ENCODE data around the gene AGPAT1.

AGPAT1 gene

DNA sequence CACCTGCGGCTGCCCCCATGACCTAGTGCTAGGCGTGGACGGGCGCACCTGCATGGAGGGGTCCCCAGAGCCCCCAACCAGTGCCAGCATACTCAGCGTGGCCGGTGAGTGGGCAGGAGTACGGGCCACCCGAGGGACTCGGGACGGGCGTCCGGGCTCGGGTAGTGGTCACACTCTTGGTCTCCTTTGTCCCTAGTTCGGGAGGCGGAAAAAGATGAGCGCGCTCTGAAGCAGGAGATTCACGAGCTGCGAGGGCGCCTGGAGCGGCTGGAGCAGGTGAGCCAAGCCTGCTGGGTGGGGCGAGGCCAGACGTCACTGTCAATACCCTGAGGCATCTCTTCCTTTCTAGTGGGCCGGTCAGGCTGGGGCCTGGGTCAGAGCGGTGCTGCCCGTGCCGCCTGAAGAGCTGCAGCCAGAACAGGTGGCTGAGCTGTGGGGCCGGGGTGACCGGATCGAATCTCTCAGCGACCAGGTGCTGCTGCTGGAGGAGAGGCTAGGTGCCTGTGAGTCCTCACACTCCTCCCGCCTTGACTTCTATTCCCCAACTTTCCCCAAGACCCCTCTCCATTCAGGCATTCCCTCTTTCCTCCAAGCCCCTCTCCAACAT is 8.6 kb downstream of the AGPAT1 start:
- DNase-seq (ENCODE audit: low spot score) = peak; percentile 68
- Histone ChIP-seq H3K4me3 (no peak overlapping the region), H3K27ac (peak overlapping the region in 1 of 2 donors; percentile 45)
- TF ChIP-seq, protein P1, sequence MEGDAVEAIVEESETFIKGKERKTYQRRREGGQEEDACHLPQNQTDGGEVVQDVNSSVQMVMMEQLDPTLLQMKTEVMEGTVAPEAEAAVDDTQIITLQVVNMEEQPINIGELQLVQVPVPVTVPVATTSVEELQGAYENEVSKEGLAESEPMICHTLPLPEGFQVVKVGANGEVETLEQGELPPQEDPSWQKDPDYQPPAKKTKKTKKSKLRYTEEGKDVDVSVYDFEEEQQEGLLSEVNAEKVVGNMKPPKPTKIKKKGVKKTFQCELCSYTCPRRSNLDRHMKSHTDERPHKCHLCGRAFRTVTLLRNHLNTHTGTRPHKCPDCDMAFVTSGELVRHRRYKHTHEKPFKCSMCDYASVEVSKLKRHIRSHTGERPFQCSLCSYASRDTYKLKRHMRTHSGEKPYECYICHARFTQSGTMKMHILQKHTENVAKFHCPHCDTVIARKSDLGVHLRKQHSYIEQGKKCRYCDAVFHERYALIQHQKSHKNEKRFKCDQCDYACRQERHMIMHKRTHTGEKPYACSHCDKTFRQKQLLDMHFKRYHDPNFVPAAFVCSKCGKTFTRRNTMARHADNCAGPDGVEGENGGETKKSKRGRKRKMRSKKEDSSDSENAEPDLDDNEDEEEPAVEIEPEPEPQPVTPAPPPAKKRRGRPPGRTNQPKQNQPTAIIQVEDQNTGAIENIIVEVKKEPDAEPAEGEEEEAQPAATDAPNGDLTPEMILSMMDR (IDR thresholded peaks at IDR 0.05) = no peak

DNA sequence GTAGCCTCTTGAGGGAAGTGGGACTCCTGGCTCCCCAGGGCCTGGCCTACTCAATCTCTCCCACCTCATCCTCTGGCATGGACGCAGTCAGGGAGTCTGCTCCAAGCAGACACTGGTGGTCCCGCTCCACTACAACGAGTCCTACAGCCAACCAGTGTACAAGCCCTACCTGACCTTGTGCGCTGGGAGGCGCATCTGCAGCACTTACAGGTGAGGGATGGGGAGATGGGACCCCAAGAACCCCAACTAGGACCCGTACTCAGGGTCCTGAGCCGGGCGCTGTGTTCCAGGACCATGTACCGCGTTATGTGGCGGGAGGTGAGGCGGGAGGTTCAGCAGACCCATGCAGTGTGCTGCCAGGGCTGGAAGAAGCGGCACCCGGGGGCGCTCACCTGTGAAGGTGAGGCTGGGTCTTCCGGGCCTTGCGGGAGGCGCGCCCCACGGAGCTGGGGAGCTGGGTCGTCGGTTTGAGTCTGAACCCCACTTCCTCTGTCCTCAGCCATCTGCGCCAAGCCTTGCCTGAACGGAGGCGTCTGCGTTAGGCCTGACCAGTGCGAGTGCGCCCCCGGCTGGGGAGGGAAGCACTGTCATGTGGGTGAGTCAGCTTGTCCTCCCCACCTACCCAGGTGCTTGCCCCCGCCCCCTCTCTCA is 9.3 kb downstream of the AGPAT1 start:
- Histone ChIP-seq H3K4me3 (no peak overlapping the region), H3K27ac (peak overlapping the region in 1 of 2 donors; percentile 45)

DNA sequence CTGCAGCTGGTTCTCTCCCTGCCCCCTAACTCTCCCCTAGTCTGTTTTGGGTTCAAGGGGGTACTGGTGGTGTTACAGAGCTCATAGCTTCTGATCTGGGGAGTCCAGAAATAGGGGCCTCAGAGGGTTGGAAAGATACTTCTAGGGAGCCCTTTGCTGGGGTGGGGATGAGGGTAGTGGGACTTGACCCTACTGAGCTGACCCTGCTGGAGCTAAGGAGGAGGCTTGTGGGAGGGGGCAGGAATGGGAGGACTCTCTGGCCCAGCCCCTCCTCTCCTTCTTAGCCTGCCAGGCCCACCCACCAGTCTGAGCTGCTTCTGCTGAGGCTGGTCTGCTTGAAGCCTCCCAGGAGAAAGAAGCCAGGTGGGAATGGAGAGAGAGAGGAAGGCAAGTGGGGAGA is 11.6 kb downstream of the AGPAT1 start, which contains the start of gene EGFL8:
TSS of gene EGFL8 (plus strand) at position 301 of the 400 bp plus-strand sequence. CDS start 1,571 bp downstream, outside the sequence.
- H3K27ac ChIP-seq = peak within 1 kb of the TSS in 1 of 2 donors; percentile 52
- DNase-seq (ENCODE audit: low spot score) = no peak
- no peak within 1 kb of the TSS for H3K4me3 ChIP-seq
- TF ChIP-seq, protein P1 (IDR thresholded peaks at IDR 0.05) = no peak

More for the DNA sequence above, 9.3 kb downstream of the AGPAT1 start:
- peak; percentile 71 for DNase-seq (ENCODE audit: low spot score)
- TF ChIP-seq, protein P1 (IDR thresholded peaks at IDR 0.05) = no peak

DNA sequence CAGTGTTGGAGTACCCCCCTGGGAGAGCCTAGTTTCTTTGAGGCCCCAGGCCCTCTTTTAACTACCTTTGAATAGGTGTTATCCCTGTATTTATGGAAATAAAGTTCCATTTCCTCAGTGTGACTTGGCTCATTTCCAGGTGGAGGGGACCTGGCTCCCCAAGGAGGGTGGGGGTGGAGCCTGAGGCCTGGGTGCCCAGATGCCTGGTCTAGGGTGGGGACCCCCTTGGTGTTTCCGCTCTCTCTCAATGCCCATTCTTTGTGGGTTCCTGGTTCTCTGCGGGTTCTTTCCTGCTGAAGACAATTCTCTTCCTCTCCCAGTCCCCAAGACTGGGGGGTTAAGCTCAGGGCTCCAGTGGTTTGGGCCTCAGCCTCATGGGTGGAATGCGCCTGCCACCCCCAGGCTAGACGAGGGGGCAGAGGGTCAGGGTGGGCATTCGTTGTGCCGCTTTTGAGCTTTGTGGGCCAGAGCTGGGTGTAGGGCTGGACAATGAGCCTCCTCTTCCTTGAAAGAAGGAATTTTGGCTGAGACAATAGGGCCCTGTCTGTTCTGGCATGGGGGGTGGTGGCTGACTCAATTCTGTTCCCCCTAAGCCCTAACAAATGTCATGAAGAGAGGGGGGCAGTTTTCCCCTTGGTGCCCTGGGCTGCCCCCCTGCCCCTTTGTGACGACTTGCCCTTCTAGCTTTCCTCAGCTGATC is 12.2 kb downstream of the AGPAT1 start:
- DNase-seq (ENCODE audit: low spot score) = no peak
- Histone ChIP-seq H3K27ac (peak overlapping the region in 1 of 2 donors; percentile 52), H3K4me3 (no peak overlapping the region)
- TF ChIP-seq, protein P1 (IDR thresholded peaks at IDR 0.05) = no peak

DNA sequence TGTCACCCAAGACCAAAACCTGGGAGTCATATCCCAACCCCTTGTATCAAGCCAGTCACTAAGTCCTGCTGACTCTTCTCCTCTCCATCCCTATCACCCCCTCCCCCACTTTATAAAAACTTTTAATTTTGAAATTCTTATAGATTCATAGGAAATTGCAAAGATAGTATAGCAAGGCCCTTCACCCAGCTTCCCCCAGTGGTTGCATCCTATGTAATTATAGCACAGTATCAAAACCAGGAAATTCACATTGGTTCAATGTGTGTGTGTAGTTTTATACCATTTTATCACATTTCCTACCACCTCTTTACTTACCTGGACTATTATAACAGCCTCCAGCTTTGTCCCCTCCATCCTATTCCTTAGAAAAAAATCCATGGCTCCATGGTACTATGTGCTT is 17.8 kb downstream of the AGPAT1 start:
- Histone ChIP-seq H3K4me3 (no peak overlapping the region), H3K27ac (no peak overlapping the region)
- TF ChIP-seq, protein P1 (IDR thresholded peaks at IDR 0.05) = no peak
- no peak for DNase-seq (ENCODE audit: low spot score)

DNA sequence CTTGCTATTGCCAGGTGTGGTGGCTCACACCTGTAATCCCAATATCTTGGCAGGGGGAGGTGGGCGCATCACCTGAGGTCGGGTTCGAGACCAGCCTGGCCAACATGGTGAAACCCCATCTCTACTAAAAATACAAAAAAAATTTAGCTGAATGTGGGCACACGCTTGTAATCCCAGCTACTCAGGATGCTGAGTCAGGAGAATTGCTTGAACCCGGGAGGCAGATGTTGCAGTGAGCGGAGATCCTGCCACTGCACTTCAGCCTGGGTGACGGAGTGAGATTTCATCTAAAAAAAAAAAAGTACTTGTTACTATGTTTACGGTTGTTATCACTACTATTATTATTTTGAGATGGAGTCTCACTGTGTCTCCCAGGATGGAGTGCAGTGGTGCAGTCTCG is 19.0 kb downstream of the AGPAT1 start:
- DNase-seq (ENCODE audit: low spot score) = no peak
- TF ChIP-seq, protein P1 (IDR thresholded peaks at IDR 0.05) = no peak
- H3K4me3 ChIP-seq = no peak overlapping the region
- H3K27ac ChIP-seq = no peak overlapping the region

All from coronary artery (tissue), 2 donors.